HepG2 (cell line): ENCODE results near the gene SYVN1. TPM values are rescaled to one million over a fixed set of nuclear protein-coding genes. Genes with fewer than 3 reads are reported as not detected.

Experiments
- BATF2 ChIP-seq: sonication (generic); formaldehyde crosslinking; IDR thresholded peaks from 2 replicates; pipeline ENCODE4 v1.8.0; 2022; ENCODE audit warnings: mild to moderate bottlenecking, missing genetic modification reagents, moderate library complexity
- FOXJ3 ChIP-seq: sonication (generic); formaldehyde crosslinking; IDR thresholded peaks from 2 replicates; pipeline ENCODE4 v1.4.0; 2020; ENCODE audit warnings: missing genetic modification reagents, mild to moderate bottlenecking, borderline replicate concordance
- HMGXB4 ChIP-seq, 2 experiments: sonication (generic) in 1 of 2; formaldehyde crosslinking in 1 of 2; IDR thresholded peaks; 2 replicates each; pipeline versions ENCODE4 v1.4.0 to v1.6.1; 2018 to 2020; ENCODE audit warnings: missing genetic modification reagents in 2 of 2, borderline replicate concordance in 1 of 2, low read depth in 1 of 2, mild to moderate bottlenecking in 1 of 2, missing biosample characterization in 1 of 2
- RBM39 ChIP-seq: fragments of 200-400 bp; formaldehyde crosslinking; IDR thresholded peaks from one replicate; pipeline ENCODE4 v1.6.1; 2018; ENCODE audit warnings: antibody characterized with exemption, mild to moderate bottlenecking, low read depth, low read length; ENCODE audit not compliant: poor library complexity, severe bottlenecking
- SNRNP70 ChIP-seq: fragments of 200-400 bp; formaldehyde crosslinking; IDR thresholded peaks from 2 replicates; pipeline ENCODE4 v1.6.1; 2017; ENCODE audit warnings: mild to moderate bottlenecking, low read depth, low read length, moderate library complexity
- SOX5 ChIP-seq: IDR thresholded peaks from 2 replicates; pipeline ENCODE4 v1.6.1; 2016; ENCODE audit warnings: borderline replicate concordance
- TAF15 ChIP-seq: fragments of 200-400 bp; formaldehyde crosslinking; IDR thresholded peaks from one replicate; pipeline ENCODE4 v1.6.1; 2018; ENCODE audit warnings: mild to moderate bottlenecking, low read depth, low read length; ENCODE audit not compliant: poor library complexity, severe bottlenecking
- TFE3 ChIP-seq: IDR thresholded peaks from 2 replicates; pipeline ENCODE4 v1.6.1; 2016
- XRCC5 ChIP-seq: fragments of 200-400 bp; formaldehyde crosslinking; optimal IDR thresholded peaks from 2 replicates; pipeline ENCODE3; 2017; ENCODE audit warnings: mild to moderate bottlenecking, low read length
- YEATS2 ChIP-seq: sonication (generic); formaldehyde crosslinking; IDR thresholded peaks from 2 replicates; pipeline ENCODE4 v1.4.0; 2020; ENCODE audit warnings: missing genetic modification reagents, borderline replicate concordance
- ZBTB43 ChIP-seq: sonication (generic); formaldehyde crosslinking; conservative IDR thresholded peaks from 2 replicates; pipeline ENCODE4 v1.4.0; 2020; ENCODE audit warnings: missing genetic modification reagents
- ZNF160 ChIP-seq: sonication (generic); formaldehyde crosslinking; IDR thresholded peaks from 2 replicates; pipeline ENCODE4 v1.8.0; 2022; ENCODE audit warnings: mild to moderate bottlenecking, inconsistent platforms, missing genetic modification reagents
- ZNF292 ChIP-seq: sonication (generic); formaldehyde crosslinking; IDR thresholded peaks from 2 replicates; pipeline ENCODE4 v1.8.1; 2022; ENCODE audit warnings: mild to moderate bottlenecking, low read depth, missing genetic modification reagents, borderline replicate concordance
- ZNF335 ChIP-seq: sonication (generic); formaldehyde crosslinking; IDR thresholded peaks from 2 replicates; pipeline ENCODE4 v1.4.0; 2020; ENCODE audit warnings: missing genetic modification reagents
- ZNF609 ChIP-seq: sonication (generic); formaldehyde crosslinking; IDR thresholded peaks from 2 replicates; pipeline ENCODE4 v1.4.0; 2020; ENCODE audit warnings: mild to moderate bottlenecking, missing genetic modification reagents, borderline replicate concordance
- ZNF746 ChIP-seq: sonication (generic); formaldehyde crosslinking; IDR thresholded peaks from 2 replicates; pipeline ENCODE4 v1.8.0; 2022; ENCODE audit warnings: mild to moderate bottlenecking, missing genetic modification reagents
- polyA plus RNA-seq, 8 experiments: library from polyadenylated mRNA; depleted of rRNA in 3 of 8; stranded (reverse) in 7 of 8; unstranded in 1 of 8; fragments of >200 nt; fragmentation: Illumina TruSeq in 4 of 8; extraction: Trizol in 4 of 8; gene quantifications; 2 replicates each; pipeline versions ENCODE4 v1.2.1 to v1.2.3, GENCODE V29; 2011 to 2016; ENCODE audit warnings: low read depth in 4 of 8, missing spikeins in 1 of 8, mixed read lengths in 1 of 8; ENCODE audit not compliant: insufficient read depth in 1 of 8
- total RNA-seq, 5 experiments: library from RNA; depleted of rRNA; stranded (reverse); fragments of >200 nt; fragmentation: Illumina TruSeq; extraction: Trizol; gene quantifications; 2 replicates each; pipeline ENCODE4 v1.2.3, GENCODE V29; 2016; ENCODE audit warnings: low read depth in 1 of 5

Gene SYVN1
- total and polyA plus RNA-seq, 2 of the 13 experiments (the other 11 are each of a cell fraction or from before 2014, with no cell fraction given): 10.3 to 22.5 TPM

GRCh38 chr11:65165410-65166317, 31.3 kb upstream of the SYVN1 start (continued):
- TF ChIP-seq ZNF609 (CRISPR knock-in tag) (peak; percentile 39; the same call in 1 of the 2 replicates), SNRNP70 (no peak), XRCC5 (peak; percentile 72), TAF15 (no peak), RBM39 (no peak), HMGXB4 (CRISPR knock-in tag; IDR thresholded peaks at IDR 0.05; ENCODE audit: borderline replicate concordance in 1 of 2, low read depth in 1 of 2) (peak in 1 of 2 experiments; percentile 52; a peak in 1 of 4 replicates), ZBTB43 (CRISPR knock-in tag) (0 out of 2 replicates have a peak, but pooled peaks have one; percentile 33), FOXJ3 (CRISPR knock-in tag) (peak; percentile 77), SOX5 (CRISPR knock-in tag) (peak; percentile 60; the same call in 1 of the 2 replicates), ZNF335 (0 out of 2 replicates have a peak, but pooled peaks have one; percentile 18), YEATS2 (CRISPR knock-in tag) (peak; percentile 45; the same call in 1 of the 2 replicates), BATF2 (CRISPR knock-in tag) (no peak), ZNF160 (CRISPR knock-in tag) (no peak), ZNF746 (CRISPR knock-in tag) (0 out of 2 replicates have a peak, but pooled peaks have one; percentile 71), ZNF292 (0 out of 2 replicates have a peak, but pooled peaks have one; percentile 9), TFE3 (CRISPR knock-in tag) (peak; percentile 41)
